ENCODE data around the gene LENG8. TPM values are rescaled to one million over a fixed set of nuclear protein-coding genes. Genes with fewer than 3 reads are reported as not detected.
A peak's percentile ranks its signal among the peaks of the same experiment; 100 is the strongest.
"Not testable (repeated sequence)": the region's sequence is repeated elsewhere in the genome, so short reads cannot be mapped to it uniquely, and the experiment has no call there.

The LENG8 gene
- total RNA-seq, 1 donor from 2014 or later: 56.0 TPM

GRCh38 chr19:54456423-54457373, 7.7 kb downstream of the LENG8 start:
- intact Hi-C loops (cut with DNase I): no loop called here
- ATAC-seq (ENCODE audit: poor library complexity) (no peak), DNase-seq (no peak)

GRCh38 chr19:54457773-54458647, 9.0 kb downstream of the LENG8 start:
- no peak for DNase-seq
- ATAC-seq (ENCODE audit: poor library complexity): no peak
- intact Hi-C loops (cut with DNase I): no loop called here

- no peak for ATAC-seq (ENCODE audit: poor library complexity)
- DNase-seq: peak; percentile 54
- intact Hi-C loops (cut with DNase I): no loop called here
Observed at GRCh38 chr19:54458648-54459281, 9.8 kb downstream of the LENG8 start.

GRCh38 chr19:54459282-54460229, 10.6 kb downstream of the LENG8 start:
- ATAC-seq (ENCODE audit: poor library complexity): no peak
- DNase-seq: no peak
- intact Hi-C loops (cut with DNase I): no loop called here

- DNase-seq: no peak
- intact Hi-C loops (cut with DNase I): no loop called here
- ATAC-seq (ENCODE audit: poor library complexity): no peak
Observed at GRCh38 chr19:54460230-54461005, 11.4 kb downstream of the LENG8 start.

GRCh38 chr19:54461210-54461609, 12.2 kb downstream of the LENG8 start:
- intact Hi-C loops (cut with DNase I): no loop called here
- ATAC-seq (ENCODE audit: poor library complexity): no peak
- DNase-seq: no peak

- ATAC-seq (ENCODE audit: poor library complexity): no peak
- no peak for DNase-seq
- intact Hi-C loops (cut with DNase I): no loop called here
Observed at GRCh38 chr19:54461613-54462012, 12.6 kb downstream of the LENG8 start.

- ATAC-seq (ENCODE audit: poor library complexity) (no peak), DNase-seq (no peak)
- intact Hi-C loops (cut with DNase I): no loop called here
Observed at GRCh38 chr19:54462047-54462654, 13.2 kb downstream of the LENG8 start.

GRCh38 chr19:54462655-54463530, 13.9 kb downstream of the LENG8 start:
- DNase-seq (peak; percentile 88), ATAC-seq (ENCODE audit: poor library complexity) (peak; percentile 41)
- intact Hi-C loops (cut with DNase I): no loop called here

- intact Hi-C loops (cut with DNase I): no loop called here
- peak; percentile 71 for ATAC-seq (ENCODE audit: poor library complexity)
Observed at GRCh38 chr19:54463531-54464043, 14.6 kb downstream of the LENG8 start, which contains the start of gene LENG9. TSS of gene LENG9 (minus strand) at chr19:54463778. CDS start at chr19:54463526, 252 bp downstream.

GRCh38 chr19:54464044-54464629, 15.1 kb downstream of the LENG8 start:
- intact Hi-C loops (cut with DNase I): no loop called here
- ATAC-seq (ENCODE audit: poor library complexity): peak; percentile 48
- peak; percentile 87 for DNase-seq

More at GRCh38 chr19:54463531-54464043, 14.6 kb downstream of the LENG8 start, which contains the start of gene LENG9:
- DNase-seq: peak; percentile 99

GRCh38 chr19:54464630-54465425, 15.8 kb downstream of the LENG8 start:
- intact Hi-C loops (cut with DNase I): no loop called here
- peak; percentile 83 for ATAC-seq (ENCODE audit: poor library complexity)
- DNase-seq: peak; percentile 95

- intact Hi-C loops (cut with DNase I): no loop called here
- ATAC-seq (ENCODE audit: poor library complexity) (no peak), DNase-seq (peak; percentile 59)
Observed at GRCh38 chr19:54465426-54466109, 16.6 kb downstream of the LENG8 start.

- intact Hi-C loops (cut with DNase I); DNase-seq; ATAC-seq (ENCODE audit: poor library complexity): not testable (repeated sequence)
Observed at GRCh38 chr19:54466110-54466480, 17.1 kb downstream of the LENG8 start.
